ENCODE results near the gene IL15RA.
"Not testable (repeated sequence)": the region's sequence is repeated elsewhere in the genome, so short reads cannot be mapped to it uniquely, and the experiment has no call there.

Gene IL15RA

GRCh38 chr10:5929442-5929841 lies 47.9 kb downstream of the IL15RA start:
- H3K4me1 ChIP-seq (ENCODE audit: insufficient read depth, low read length), result no peaks in the 10 kb centered on the region
- H3K9ac ChIP-seq (ENCODE audit: low read depth, low read length), result no peak overlapping the region
- H3K36me3 ChIP-seq (ENCODE audit: insufficient read depth, low read length), result peaks cover 44% of the 10 kb centered on the region
- no peaks in the 10 kb centered on the region for H3K9me3 ChIP-seq (ENCODE audit: control insufficient read depth, insufficient read depth, low read length)

DNA sequence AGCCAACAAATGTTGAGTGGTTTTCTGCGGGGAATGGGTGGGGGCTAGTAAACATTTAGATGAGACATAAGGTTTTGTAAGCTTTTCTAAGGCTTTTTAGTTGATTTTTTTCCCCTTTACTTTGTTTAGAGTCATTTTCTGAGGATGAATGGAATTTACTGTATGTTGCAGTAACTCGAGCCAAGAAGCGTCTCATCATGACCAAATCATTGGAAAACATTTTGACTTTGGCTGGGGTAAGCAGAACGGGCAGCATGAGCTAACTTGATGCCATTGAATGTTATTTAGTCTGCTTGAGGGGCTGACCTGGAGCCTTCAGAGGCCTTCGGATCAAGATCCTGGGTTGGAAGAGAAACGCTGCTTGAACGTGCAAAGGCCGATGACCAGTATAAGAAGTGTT lies 50.0 kb downstream of the IL15RA start:
- Histone ChIP-seq H3K9ac (ENCODE audit: low read depth, low read length) (no peak overlapping the region), H3K36me3 (ENCODE audit: insufficient read depth, low read length) (peaks cover 50% of the 10 kb centered on the region), H3K4me1 (ENCODE audit: insufficient read depth, low read length) (no peaks in the 10 kb centered on the region)

GRCh38 chr10:5924889-5925288 lies 52.5 kb downstream of the IL15RA start:
- H3K9me3 ChIP-seq (ENCODE audit: control insufficient read depth, insufficient read depth, low read length), result no peaks in the 10 kb centered on the region
- peaks cover 54% of the 10 kb centered on the region for H3K36me3 ChIP-seq (ENCODE audit: insufficient read depth, low read length)
- H3K9ac ChIP-seq (ENCODE audit: low read depth, low read length), result no peak overlapping the region
- H3K4me1 ChIP-seq (ENCODE audit: insufficient read depth, low read length), result no peaks in the 10 kb centered on the region

More for the DNA sequence above, 50.0 kb downstream of the IL15RA start:
- no peaks in the 10 kb centered on the region for H3K9me3 ChIP-seq (ENCODE audit: control insufficient read depth, insufficient read depth, low read length)

- Histone ChIP-seq H3K9ac (ENCODE audit: low read depth, low read length) (no peak overlapping the region), H3K9me3 (ENCODE audit: control insufficient read depth, insufficient read depth, low read length) (no peaks in the 10 kb centered on the region), H3K36me3 (ENCODE audit: insufficient read depth, low read length) (peaks cover 44% of the 10 kb centered on the region), H3K4me1 (ENCODE audit: insufficient read depth, low read length) (no peaks in the 10 kb centered on the region)
Measured at GRCh38 chr10:5921746-5922145, 55.6 kb downstream of the IL15RA start.

DNA sequence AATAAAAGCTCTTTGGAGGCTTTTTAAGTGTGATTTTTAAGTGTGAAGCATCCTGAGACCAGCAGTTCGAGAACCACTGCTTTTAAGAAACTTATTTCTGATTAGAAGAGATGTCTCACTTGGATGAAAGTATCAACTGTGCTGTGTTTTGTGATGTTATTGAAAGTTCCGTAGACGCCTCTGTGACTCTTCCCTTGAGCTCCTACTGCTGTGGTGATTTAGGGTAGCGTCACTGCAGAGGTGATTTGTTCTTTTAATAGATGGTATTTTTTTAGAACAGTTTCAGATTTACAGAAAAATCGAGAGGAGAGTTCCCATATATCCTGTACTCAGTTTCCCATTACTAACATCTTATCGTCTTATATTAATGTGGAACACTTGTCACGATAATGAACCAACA lies 57.8 kb downstream of the IL15RA start:
- peaks cover 45% of the 10 kb centered on the region for H3K36me3 ChIP-seq (ENCODE audit: insufficient read depth, low read length)

GRCh38 chr10:5918763-5919162 lies 58.6 kb downstream of the IL15RA start:
- Histone ChIP-seq H3K9ac (ENCODE audit: low read depth, low read length) (no peak overlapping the region), H3K4me1 (ENCODE audit: insufficient read depth, low read length) (no peaks in the 10 kb centered on the region), H3K9me3 (ENCODE audit: control insufficient read depth, insufficient read depth, low read length) (no peaks in the 10 kb centered on the region), H3K36me3 (ENCODE audit: insufficient read depth, low read length) (peaks cover 48% of the 10 kb centered on the region)

More for the DNA sequence above, 57.8 kb downstream of the IL15RA start:
- Histone ChIP-seq H3K9me3 (ENCODE audit: control insufficient read depth, insufficient read depth, low read length) (no peaks in the 10 kb centered on the region), H3K9ac (ENCODE audit: low read depth, low read length) (no peak overlapping the region), H3K4me1 (ENCODE audit: insufficient read depth, low read length) (no peaks in the 10 kb centered on the region)

DNA sequence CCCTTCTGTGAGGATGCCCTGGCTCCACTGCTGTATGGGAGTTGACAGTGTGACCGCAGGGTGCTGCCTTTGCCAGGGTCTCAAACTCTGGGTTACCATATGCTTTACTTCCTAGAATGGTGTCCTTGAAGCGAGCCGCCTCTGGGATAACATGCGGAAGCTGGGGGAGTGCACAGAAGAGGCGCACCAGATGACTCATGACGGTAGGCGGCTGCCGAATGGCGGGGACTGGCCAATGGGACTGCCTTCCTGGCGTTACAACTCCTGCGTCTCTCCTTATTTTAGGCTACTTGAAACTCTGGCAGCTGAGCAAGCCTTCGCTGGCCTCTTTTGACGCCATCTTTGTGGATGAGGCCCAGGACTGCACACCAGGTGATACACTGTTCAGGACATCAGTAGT lies 60.0 kb downstream of the IL15RA start:
- no peaks in the 10 kb centered on the region for H3K9me3 ChIP-seq (ENCODE audit: control insufficient read depth, insufficient read depth, low read length)
- no peak overlapping the region for H3K9ac ChIP-seq (ENCODE audit: low read depth, low read length)
- H3K36me3 ChIP-seq (ENCODE audit: insufficient read depth, low read length), result peaks cover 48% of the 10 kb centered on the region
- no peaks in the 10 kb centered on the region for H3K4me1 ChIP-seq (ENCODE audit: insufficient read depth, low read length)

- peaks cover 42% of the 10 kb centered on the region for H3K36me3 ChIP-seq (ENCODE audit: insufficient read depth, low read length)
- H3K9me3 ChIP-seq (ENCODE audit: control insufficient read depth, insufficient read depth, low read length), result no peaks in the 10 kb centered on the region
- no peaks in the 10 kb centered on the region for H3K4me1 ChIP-seq (ENCODE audit: insufficient read depth, low read length)
- H3K9ac ChIP-seq (ENCODE audit: low read depth, low read length), result no peak overlapping the region
Measured at GRCh38 chr10:5915451-5915850, 61.9 kb downstream of the IL15RA start.

DNA sequence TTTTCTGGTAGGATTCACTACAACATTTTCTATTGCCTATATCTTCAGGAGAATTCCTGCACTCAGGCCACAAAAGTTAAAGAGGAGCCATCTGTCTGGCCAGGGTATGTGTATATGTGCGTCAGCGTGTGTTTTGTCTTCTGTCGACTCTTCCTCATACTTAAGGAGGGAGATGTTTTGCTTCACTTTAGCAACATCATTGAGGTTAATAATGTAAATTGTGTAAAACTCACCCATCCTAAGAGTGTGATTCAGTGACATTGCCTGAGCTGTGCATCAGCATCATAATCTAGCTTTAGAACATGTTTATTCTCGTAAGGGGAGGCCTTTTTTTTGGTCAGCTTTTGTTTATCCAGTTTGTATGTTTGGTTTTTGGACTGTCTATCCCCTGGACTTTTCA lies 63.6 kb downstream of the IL15RA start:
- peaks cover 46% of the 10 kb centered on the region for H3K36me3 ChIP-seq (ENCODE audit: insufficient read depth, low read length)
- H3K9ac ChIP-seq (ENCODE audit: low read depth, low read length), result no peak overlapping the region
- H3K9me3 ChIP-seq (ENCODE audit: control insufficient read depth, insufficient read depth, low read length), result no peaks in the 10 kb centered on the region
- no peaks in the 10 kb centered on the region for H3K4me1 ChIP-seq (ENCODE audit: insufficient read depth, low read length)

DNA sequence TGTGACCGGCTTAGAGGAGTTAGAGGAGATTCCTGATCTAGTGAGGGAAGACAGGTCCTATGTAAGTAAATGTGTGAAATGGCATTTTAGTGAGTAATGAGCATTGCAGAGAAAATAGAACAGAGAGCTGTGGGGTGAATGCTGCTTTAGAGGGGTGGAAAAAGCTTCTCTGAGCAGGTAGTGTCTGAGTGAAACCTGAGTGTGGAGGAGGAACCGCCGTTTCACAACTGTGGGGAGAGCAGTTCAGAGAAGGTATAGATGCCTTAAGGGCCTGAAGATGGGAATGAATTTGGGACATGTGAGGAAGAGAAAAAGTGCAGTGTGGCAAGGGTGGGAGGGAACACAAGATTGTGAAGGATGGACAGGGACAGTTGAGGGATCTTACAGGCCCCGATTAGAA lies 65.7 kb downstream of the IL15RA start:
- no peak overlapping the region for H3K9ac ChIP-seq (ENCODE audit: low read depth, low read length)
- no peaks in the 10 kb centered on the region for H3K4me1 ChIP-seq (ENCODE audit: insufficient read depth, low read length)
- H3K9me3 ChIP-seq (ENCODE audit: control insufficient read depth, insufficient read depth, low read length), result no peaks in the 10 kb centered on the region
- H3K36me3 ChIP-seq (ENCODE audit: insufficient read depth, low read length), result peaks cover 38% of the 10 kb centered on the region

- Histone ChIP-seq H3K36me3 (ENCODE audit: insufficient read depth, low read length) (peaks cover 32% of the 10 kb centered on the region), H3K9ac (ENCODE audit: low read depth, low read length) (no peak overlapping the region), H3K4me1 (ENCODE audit: insufficient read depth, low read length) (no peaks in the 10 kb centered on the region), H3K9me3 (ENCODE audit: control insufficient read depth, insufficient read depth, low read length) (no peaks in the 10 kb centered on the region)
Measured at GRCh38 chr10:5910323-5911100, 66.8 kb downstream of the IL15RA start.

GRCh38 chr10:5908676-5909075 lies 68.7 kb downstream of the IL15RA start:
- not testable (repeated sequence) for H3K4me1 ChIP-seq (ENCODE audit: insufficient read depth, low read length); H3K9me3 ChIP-seq (ENCODE audit: control insufficient read depth, insufficient read depth, low read length); H3K9ac ChIP-seq (ENCODE audit: low read depth, low read length)
- H3K36me3 ChIP-seq (ENCODE audit: insufficient read depth, low read length), result peaks cover 22% of the 10 kb centered on the region

GRCh38 chr10:5906651-5907050 lies 70.7 kb downstream of the IL15RA start:
- Histone ChIP-seq H3K9me3 (ENCODE audit: control insufficient read depth, insufficient read depth, low read length) (no peaks in the 10 kb centered on the region), H3K4me1 (ENCODE audit: insufficient read depth, low read length) (no peaks in the 10 kb centered on the region), H3K36me3 (ENCODE audit: insufficient read depth, low read length) (peaks cover 18% of the 10 kb centered on the region), H3K9ac (ENCODE audit: low read depth, low read length) (no peak overlapping the region)

- H3K9ac ChIP-seq (ENCODE audit: low read depth, low read length), result no peak overlapping the region
- H3K4me1 ChIP-seq (ENCODE audit: insufficient read depth, low read length), result no peaks in the 10 kb centered on the region
- peaks cover 14% of the 10 kb centered on the region for H3K36me3 ChIP-seq (ENCODE audit: insufficient read depth, low read length)
- H3K9me3 ChIP-seq (ENCODE audit: control insufficient read depth, insufficient read depth, low read length), result no peaks in the 10 kb centered on the region
Measured at GRCh38 chr10:5905854-5906507, 71.4 kb downstream of the IL15RA start.

- peaks cover 6% of the 10 kb centered on the region; the same call in 1 of the 2 replicates for H3K36me3 ChIP-seq (ENCODE audit: insufficient read depth, low read length)
- H3K9ac ChIP-seq (ENCODE audit: low read depth, low read length), result no peak overlapping the region
- H3K4me1 ChIP-seq (ENCODE audit: insufficient read depth, low read length), result no peaks in the 10 kb centered on the region
Measured at GRCh38 chr10:5904227-5904626, 73.1 kb downstream of the IL15RA start.

More at GRCh38 chr10:5904227-5904626, 73.1 kb downstream of the IL15RA start:
- H3K9me3 ChIP-seq (ENCODE audit: control insufficient read depth, insufficient read depth, low read length), result no peaks in the 10 kb centered on the region

Measured in ES-I3 (cell line).